Smooth muscle cell (in vitro differentiated cells): Measurements from ENCODE around the gene SLC22A31. TPM values are rescaled to one million over a fixed set of nuclear protein-coding genes. Genes with fewer than 3 reads are reported as not detected.

Source experiments
- DNase-seq: peaks from one replicate; lab custom pipeline; 2025; ENCODE audit not compliant: unreplicated experiment; lab: John Stamatoyannopoulos, UW
- H2AFZ ChIP-seq: fragments of 200-600 bp; sonication (generic); 2 replicates; pipeline ENCODE4 v1.6.0; 2016; ENCODE audit warnings: antibody characterized with exemption, low read depth, mild to moderate bottlenecking
- H3F3A ChIP-seq: fragments of 200-600 bp; sonication (generic); 2 replicates; pipeline ENCODE4 v1.6.0; 2017; ENCODE audit warnings: antibody characterized with exemption, low read depth
- H3K27ac ChIP-seq: fragments of 200-600 bp; sonication (generic); 2 replicates; pipeline ENCODE4 v1.5.1; 2016; ENCODE audit warnings: low read depth, mild to moderate bottlenecking
- H3K27me3 ChIP-seq: fragments of 200-600 bp; sonication (generic); 2 replicates; pipeline ENCODE4 v1.6.1; 2016; ENCODE audit warnings: low read depth, mild to moderate bottlenecking
- H3K36me3 ChIP-seq: fragments of 200-600 bp; sonication (generic); 2 replicates; pipeline ENCODE4 v1.5.1; 2016; ENCODE audit warnings: low read depth
- H3K4me1 ChIP-seq: fragments of 200-600 bp; sonication (generic); 2 replicates; pipeline ENCODE4 v1.5.1; 2016; ENCODE audit warnings: low read depth
- H3K4me2 ChIP-seq: fragments of 200-600 bp; sonication (generic); 2 replicates; pipeline ENCODE4 v1.6.0; 2016; ENCODE audit warnings: mild to moderate bottlenecking
- H3K4me3 ChIP-seq: fragments of 200-600 bp; sonication (generic); 2 replicates; pipeline ENCODE4 v1.5.1; 2016; ENCODE audit warnings: mild to moderate bottlenecking
- H3K79me2 ChIP-seq: fragments of 200-600 bp; sonication (generic); 2 replicates; pipeline ENCODE4 v1.6.0; 2016; ENCODE audit warnings: low read depth, mild to moderate bottlenecking
- H3K9ac ChIP-seq: fragments of 200-600 bp; sonication (generic); 2 replicates; pipeline ENCODE4 v1.6.0; 2016; ENCODE audit warnings: low read depth
- H3K9me3 ChIP-seq: fragments of 200-600 bp; sonication (generic); replicated peaks from 2 replicates; pipeline ENCODE4 v1.5.1; 2016; ENCODE audit warnings: low read depth
- H4K20me1 ChIP-seq: fragments of 200-600 bp; sonication (generic); 2 replicates; pipeline ENCODE4 v1.6.0; 2016; ENCODE audit warnings: low read depth
- CTCF ChIP-seq: fragments of 200-600 bp; sonication (generic); IDR thresholded peaks from 2 replicates; pipeline ENCODE4 v1.5.1; 2017; ENCODE audit warnings: borderline replicate concordance, mild to moderate bottlenecking, antibody characterized with exemption; ENCODE audit not compliant: insufficient read depth, poor library complexity, severe bottlenecking
- WGBS: methylation state at CpG from one replicate; pipeline ENCODE4 v1.1.7; 2016; ENCODE audit warnings: low lambda C conversion rate; 5-methylcytosine and 5-hydroxymethylcytosine counted together
- polyA plus RNA-seq: library from polyadenylated mRNA; unstranded; fragments of >200 nt; fragmentation: Nextera tagmentation; extraction: Ambion mirVana; gene quantifications from 2 replicates; pipeline ENCODE4 v1.2.1, GENCODE V29; 2016
- total RNA-seq: library from RNA; depleted of rRNA; stranded (reverse); fragments of >200 nt; gene quantifications from 2 replicates; pipeline ENCODE4 v1.2.3, GENCODE V29; 2014

Gene SLC22A31
- total and polyA plus RNA-seq, 2 experiments from 2014 or later, result 0.43 TPM; not detected in 1

GRCh38 chr16:89147085-89147817 lies 53.1 kb downstream of the SLC22A31 start:
- DNase-seq, result no peak
- Histone ChIP-seq H3K4me3 (no peak overlapping the region), H3K36me3 (no peaks in the 10 kb centered on the region), H3K27ac (no peak overlapping the region), H3K4me2 (no peak overlapping the region), H3K4me1 (no peaks in the 10 kb centered on the region), H4K20me1 (no peaks in the 10 kb centered on the region), H3K79me2 (no peaks in the 10 kb centered on the region), H3K9ac (no peak overlapping the region), H3K27me3 (no peaks in the 10 kb centered on the region), H3K9me3 (no peaks in the 10 kb centered on the region), H2AFZ (no peak overlapping the region), H3F3A (no peaks in the 10 kb centered on the region)
- TF ChIP-seq CTCF, result no peak
- WGBS, result 83% methylated on average over 5 of the region's 11 CpGs

DNA sequence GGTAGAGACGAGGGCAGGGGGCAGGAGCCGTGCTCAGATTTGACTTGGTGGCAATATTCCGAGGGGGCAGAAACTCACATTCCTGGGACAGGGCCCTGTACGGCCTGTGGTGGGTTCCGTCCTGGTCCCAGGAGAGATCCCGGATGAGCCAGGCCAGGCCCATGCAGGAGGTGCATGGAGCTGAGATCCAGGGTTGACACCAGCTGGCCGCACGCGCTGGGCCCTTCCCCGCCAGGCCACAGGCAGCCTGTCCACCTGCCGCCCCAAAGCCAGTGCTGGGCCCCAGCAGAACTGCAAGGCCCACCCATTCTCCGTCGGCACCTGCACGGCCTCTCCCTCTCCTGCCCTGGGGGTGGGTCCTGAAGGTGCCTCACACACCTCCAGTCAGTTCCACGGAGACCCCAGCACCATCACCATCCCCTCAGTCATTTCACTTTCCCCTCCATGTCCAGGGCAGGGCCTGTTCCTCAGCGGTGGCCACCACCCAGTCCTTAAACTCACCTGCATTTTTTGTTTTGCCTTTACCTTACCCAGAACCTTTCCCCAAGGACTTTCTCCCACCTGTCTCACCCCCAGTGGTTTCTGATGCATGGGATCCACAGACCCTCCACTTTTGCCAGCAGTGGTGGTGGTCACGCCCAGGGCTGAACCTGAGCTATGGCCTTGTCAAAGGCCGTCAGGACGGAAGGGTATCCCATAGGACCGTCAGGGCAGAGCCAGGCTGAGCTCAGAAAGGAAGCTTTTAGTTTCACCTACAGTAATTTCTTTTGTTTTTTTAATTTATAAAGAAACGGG lies 53.9 kb downstream of the SLC22A31 start:
- WGBS, result 97% methylated on average over 20 of the region's 21 CpGs
- Histone ChIP-seq H3K4me2 (no peak overlapping the region), H3K9me3 (no peaks in the 10 kb centered on the region), H3K4me1 (no peaks in the 10 kb centered on the region), H3K27ac (no peak overlapping the region), H3K9ac (no peak overlapping the region), H3F3A (no peaks in the 10 kb centered on the region), H3K4me3 (no peak overlapping the region), H4K20me1 (no peaks in the 10 kb centered on the region), H3K27me3 (no peaks in the 10 kb centered on the region), H3K36me3 (no peaks in the 10 kb centered on the region), H3K79me2 (no peaks in the 10 kb centered on the region), H2AFZ (no peak overlapping the region)
- TF ChIP-seq CTCF, result no peak
- DNase-seq, result no peak

Other genes with a start within 250 kb of the SLC22A31 start
- gene CBFA2T3, start 223.3 kb downstream of the SLC22A31 start, total RNA-seq, result 0.45 TPM in 1 of 2 replicates, not detected in the other
- 0.25 and 0.87 TPM in 2 replicates for gene CBFA2T3, start 223.3 kb downstream of the SLC22A31 start, polyA plus RNA-seq
- 13.6 and 15.1 TPM in 2 replicates for gene ACSF3, start 106.7 kb downstream of the SLC22A31 start, total RNA-seq
- gene ACSF3, start 106.7 kb downstream of the SLC22A31 start, polyA plus RNA-seq, result 13.6 and 15.5 TPM in 2 replicates
- gene CDH15, start 28.8 kb downstream of the SLC22A31 start, total RNA-seq, result 0.36 and 0.45 TPM in 2 replicates
- 1.2 and 1.4 TPM in 2 replicates for gene CDH15, start 28.8 kb downstream of the SLC22A31 start, polyA plus RNA-seq
- gene ZNF778, start 17.2 kb upstream of the SLC22A31 start, total RNA-seq, result 6.2 and 6.7 TPM in 2 replicates
- gene ZNF778, start 17.2 kb upstream of the SLC22A31 start, polyA plus RNA-seq, result 1.6 and 3.0 TPM in 2 replicates